Panc1 (cell line): ENCODE results near the gene ABI3BP. TPM values are rescaled to one million over a fixed set of nuclear protein-coding genes. Genes with fewer than 3 reads are reported as not detected.

Source experiments
- ATAC-seq: fragments of 200-7000 bp; cut with Tn5 transposase; 2 replicates; pipeline ENCODE4 v1.9.1; 2020; ENCODE audit warnings: mild to moderate bottlenecking, moderate library complexity
- BruUV-seq: library from RNA; stranded (reverse); fragments of 400-500 nt; replicated peaks from 2 replicates; lab custom pipeline; 2021; lab: Mats Ljungman, UMichigan
- CTCF ChIA-PET: fragments of 300-600 bp; sonication (Branson Sonifier 250); formaldehyde crosslinking; loops from one replicate; lab custom pipeline; 2022; ENCODE audit warnings: antibody characterized with exemption; lab: Charles Lee
- POLR2A ChIA-PET: fragments of 300-600 bp; sonication (Branson Sonifier 250); formaldehyde crosslinking; loops from one replicate; lab custom pipeline; 2022; ENCODE audit warnings: antibody characterized with exemption; lab: Charles Lee
- DNase-seq: peaks from one replicate; pipeline ENCODE4 v3.0.0-alpha.2; 2010; ENCODE audit warnings: low read depth, low spot score
- H3K27ac ChIP-seq: 2 replicates; pipeline ENCODE4 v1.5.1; 2011; ENCODE audit warnings: mild to moderate bottlenecking, low read length, inconsistent platforms
- H3K27me3 ChIP-seq: fragments of 200-500 bp; sonication (Bioruptor generic); 2 replicates; pipeline ENCODE4 v1.6.0; 2014; ENCODE audit warnings: low read length, inconsistent platforms; ENCODE audit not compliant: control insufficient read depth, insufficient read depth
- H3K36me3 ChIP-seq: fragments of 200-500 bp; sonication (Bioruptor generic); 2 replicates; pipeline ENCODE4 v1.5.1; 2014; ENCODE audit warnings: inconsistent platforms, mild to moderate bottlenecking, low read length, moderate library complexity; ENCODE audit not compliant: control insufficient read depth, insufficient read depth
- H3K4me1 ChIP-seq: 2 replicates; pipeline ENCODE4 v1.5.1; 2011; ENCODE audit warnings: inconsistent platforms, mild to moderate bottlenecking, low read length, moderate library complexity; ENCODE audit not compliant: control insufficient read depth, insufficient read depth
- H3K4me3 ChIP-seq, 2 experiments: 2 replicates each; pipeline ENCODE4 v1.5.1; 2011 to 2012; ENCODE audit warnings: low read depth in 2 of 2, low read length in 2 of 2, mild to moderate bottlenecking in 2 of 2, inconsistent platforms in 1 of 2, moderate library complexity in 1 of 2
- H3K9me3 ChIP-seq: fragments of 200-500 bp; sonication (Bioruptor generic); 2 replicates; pipeline ENCODE4 v1.5.1; 2014; ENCODE audit warnings: low read depth, mild to moderate bottlenecking, inconsistent platforms, low read length, moderate library complexity; ENCODE audit not compliant: control insufficient read depth, insufficient read depth
- POLR2AphosphoS5 ChIP-seq: IDR thresholded peaks from 2 replicates; pipeline ENCODE4 v1.6.1; 2012; ENCODE audit warnings: mild to moderate bottlenecking, low read depth, low read length, moderate library complexity
- REST ChIP-seq, 2 experiments: IDR thresholded peaks; 2 replicates each; pipeline ENCODE4 v1.6.1; 2011 to 2012; ENCODE audit warnings: low read depth in 2 of 2, control low read depth in 1 of 2, low read length in 1 of 2, mild to moderate bottlenecking in 1 of 2, moderate library complexity in 1 of 2; ENCODE audit not compliant: insufficient read depth in 1 of 2
- SIN3A ChIP-seq: IDR thresholded peaks from 2 replicates; pipeline ENCODE4 v1.6.1; 2012; ENCODE audit warnings: low read depth, mild to moderate bottlenecking, low read length, moderate library complexity, borderline replicate concordance; ENCODE audit not compliant: insufficient read depth
- TCF7L2 ChIP-seq: IDR thresholded peaks from 2 replicates; pipeline ENCODE4 v1.6.1; 2011; ENCODE audit warnings: mild to moderate bottlenecking, low read depth, low read length, inconsistent platforms
- in situ Hi-C: cut with HindIII; loops from 2 replicates; pipeline ENCODE4 v1.10.0; 2016; ENCODE audit warnings: low sequenced_read_pairs, low pct_unique_long_range_greater_than_20kb
- intact Hi-C: fragments of 100-400 bp; cut with micrococcal nuclease; formaldehyde crosslinking; loops from one replicate; pipeline ENCODE4 v1.10.0; 2022; ENCODE audit not compliant: unreplicated experiment
- total RNA-seq: library from RNA; stranded (reverse); gene quantifications from one replicate; pipeline ENCODE4 v1.2.1, GENCODE V29; 2021; ENCODE audit not compliant: unreplicated experiment
- TF ChIP-seq, protein P1 (sequence below): fragments of 450-650 bp; IDR thresholded peaks from 2 replicates; pipeline ENCODE4 v1.5.1; 2017; ENCODE audit warnings: mild to moderate bottlenecking

ABI3BP gene
- total RNA-seq, 1 experiment from 2014 or later, result 0.21 TPM

- no peaks in the 10 kb centered on the region for H3K36me3 ChIP-seq
- no peak for ATAC-seq
- CTCF ChIA-PET, result no interaction called here
These were observed 123.4 kb downstream of the ABI3BP start for GRCh38 chr3:100869787-100870186.

GRCh38 chr3:100868894-100869293 lies 124.3 kb downstream of the ABI3BP start:
- BruUV-seq, result no TSS peak
- CTCF ChIA-PET, result no interaction called here

More at GRCh38 chr3:100869787-100870186, 123.4 kb downstream of the ABI3BP start:
- H3K4me3 ChIP-seq, result no peak overlapping the region
- H3K9me3 ChIP-seq, result no peaks in the 10 kb centered on the region
- no peak overlapping the region for H3K27ac ChIP-seq
- in situ Hi-C loops, result no loop called here
- no TSS peak for BruUV-seq
- TF ChIP-seq, protein P1, sequence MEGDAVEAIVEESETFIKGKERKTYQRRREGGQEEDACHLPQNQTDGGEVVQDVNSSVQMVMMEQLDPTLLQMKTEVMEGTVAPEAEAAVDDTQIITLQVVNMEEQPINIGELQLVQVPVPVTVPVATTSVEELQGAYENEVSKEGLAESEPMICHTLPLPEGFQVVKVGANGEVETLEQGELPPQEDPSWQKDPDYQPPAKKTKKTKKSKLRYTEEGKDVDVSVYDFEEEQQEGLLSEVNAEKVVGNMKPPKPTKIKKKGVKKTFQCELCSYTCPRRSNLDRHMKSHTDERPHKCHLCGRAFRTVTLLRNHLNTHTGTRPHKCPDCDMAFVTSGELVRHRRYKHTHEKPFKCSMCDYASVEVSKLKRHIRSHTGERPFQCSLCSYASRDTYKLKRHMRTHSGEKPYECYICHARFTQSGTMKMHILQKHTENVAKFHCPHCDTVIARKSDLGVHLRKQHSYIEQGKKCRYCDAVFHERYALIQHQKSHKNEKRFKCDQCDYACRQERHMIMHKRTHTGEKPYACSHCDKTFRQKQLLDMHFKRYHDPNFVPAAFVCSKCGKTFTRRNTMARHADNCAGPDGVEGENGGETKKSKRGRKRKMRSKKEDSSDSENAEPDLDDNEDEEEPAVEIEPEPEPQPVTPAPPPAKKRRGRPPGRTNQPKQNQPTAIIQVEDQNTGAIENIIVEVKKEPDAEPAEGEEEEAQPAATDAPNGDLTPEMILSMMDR, result no peak
- TF ChIP-seq SIN3A (no peak), TCF7L2 (no peak), POLR2AphosphoS5 (no peak)
- intact Hi-C loops, result no loop called here
- no peaks in the 10 kb centered on the region for H3K4me1 ChIP-seq
- peaks cover 2% of the 10 kb centered on the region; the same call in 1 of the 2 replicates for H3K27me3 ChIP-seq
- no peak for DNase-seq
- POLR2A ChIA-PET, result interaction anchor here (0.7 kb wide), 1 partner anchor 1987 kb away, joined by 13 read pairs; no protein-coding TSS in a partner anchor

More at GRCh38 chr3:100868894-100869293, 124.3 kb downstream of the ABI3BP start:
- ATAC-seq (no peak), DNase-seq (no peak)
- in situ Hi-C loops (no loop called here), intact Hi-C loops (no loop called here)
- TF ChIP-seq TCF7L2 (no peak), SIN3A (no peak), POLR2AphosphoS5 (no peak), REST (IDR thresholded peaks at IDR 0.05; ENCODE audit: insufficient read depth in 1 of 2, low read depth in 2 of 2, low read length in 1 of 2) (no peak)
- TF ChIP-seq, protein P1, result no peak
- POLR2A ChIA-PET, result interaction anchor here (0.7 kb wide), 1 partner anchor 1986 kb away, joined by 13 read pairs; no protein-coding TSS in a partner anchor
- Histone ChIP-seq H3K27ac (no peak overlapping the region), H3K36me3 (no peaks in the 10 kb centered on the region), H3K27me3 (peaks cover 2% of the 10 kb centered on the region; the same call in 1 of the 2 replicates), H3K4me3 (no peak overlapping the region), H3K4me1 (no peaks in the 10 kb centered on the region), H3K9me3 (no peaks in the 10 kb centered on the region)
